HG03280 (cell line): ENCODE data around the gene CLEC2L.

Source experiments
- ATAC-seq: cut with Tn5 transposase; IDR thresholded peaks from one replicate; pipeline ENCODE4 v1.9.1; 2021; ENCODE audit warnings: mild to moderate bottlenecking, moderate library complexity; ENCODE audit not compliant: unreplicated experiment

CLEC2L gene

DNA sequence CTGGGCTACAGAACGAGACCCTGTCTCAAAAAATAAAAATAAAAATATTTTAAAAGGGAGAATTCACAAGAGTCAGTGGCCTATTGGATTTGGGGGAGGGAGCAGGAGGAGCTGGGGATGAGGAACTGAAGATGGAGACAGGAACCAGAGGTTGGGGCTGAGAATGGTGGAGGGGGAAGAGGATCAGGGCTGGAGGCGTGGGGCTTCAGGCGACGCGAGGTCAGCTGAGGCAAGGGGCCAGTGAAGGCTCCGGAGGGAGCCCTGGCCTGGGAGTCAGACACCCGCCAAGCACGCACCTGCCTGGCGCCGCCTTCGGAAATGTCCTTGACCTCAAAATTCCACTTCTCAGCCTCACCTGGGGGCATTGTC, 671 bp upstream of the CLEC2L start:
- ATAC-seq, result no peak

DNA sequence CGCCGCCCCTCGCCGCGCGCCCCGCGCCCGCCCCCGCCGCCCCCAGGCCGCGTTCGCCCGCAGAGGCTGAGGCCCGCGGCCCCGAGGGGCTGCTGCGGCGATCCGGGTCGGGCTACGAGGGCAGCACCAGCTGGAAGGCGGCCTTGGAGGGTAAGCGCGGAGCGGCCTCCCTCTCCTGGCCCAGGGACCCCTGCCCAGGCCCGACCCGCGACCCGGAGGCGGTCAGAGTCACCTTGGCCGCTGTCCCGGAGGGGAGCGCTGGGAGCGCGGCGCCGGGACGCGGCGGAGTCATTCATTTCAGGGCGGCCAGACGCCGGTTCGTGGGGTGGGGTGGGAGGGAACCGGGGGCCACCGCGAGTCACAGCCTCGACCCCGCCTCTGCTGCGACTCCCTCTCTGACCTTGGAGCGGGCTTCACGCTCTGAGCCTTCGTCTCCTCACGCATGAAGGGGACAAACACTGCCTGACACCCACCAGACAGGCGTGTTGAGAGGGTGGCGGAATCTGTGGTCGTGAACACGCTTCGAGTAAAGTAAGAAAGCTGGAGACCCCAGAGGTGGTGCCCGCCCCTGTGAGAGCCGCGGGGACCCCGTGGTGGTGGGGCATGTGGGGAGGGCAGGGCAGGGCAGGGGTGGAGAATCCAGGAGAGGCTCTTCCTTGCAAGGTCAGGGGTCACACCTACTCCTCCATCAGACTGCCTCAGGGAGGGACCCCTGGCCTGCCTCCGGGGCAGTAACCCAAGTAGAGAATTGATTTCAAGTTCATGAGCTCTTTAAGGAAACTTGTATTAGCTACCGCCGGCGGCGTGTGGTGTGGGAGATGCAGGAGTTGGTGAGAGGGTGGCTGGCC, 707 bp downstream of the CLEC2L start:
- ATAC-seq, result no peak

DNA sequence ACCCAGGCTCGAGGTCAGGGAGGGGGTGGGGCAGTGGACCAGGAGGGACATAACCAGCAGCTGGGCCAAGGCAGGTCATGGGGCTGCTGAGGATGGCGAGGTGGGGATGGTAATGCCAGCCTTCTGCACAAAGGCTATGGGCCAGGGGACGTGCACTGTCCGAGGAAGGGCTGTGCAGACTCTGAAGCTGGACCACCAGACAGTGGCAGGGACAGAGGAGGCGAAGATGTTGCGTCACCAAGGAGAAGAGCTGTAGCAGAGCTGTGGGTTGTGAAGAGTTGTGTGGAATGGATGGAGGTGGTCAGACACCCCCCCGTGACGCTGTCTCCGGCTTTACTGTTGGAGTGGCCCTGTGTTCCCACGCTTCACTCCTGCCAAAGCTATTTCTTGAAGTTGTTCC, 1.8 kb downstream of the CLEC2L start:
- no peak for ATAC-seq

DNA sequence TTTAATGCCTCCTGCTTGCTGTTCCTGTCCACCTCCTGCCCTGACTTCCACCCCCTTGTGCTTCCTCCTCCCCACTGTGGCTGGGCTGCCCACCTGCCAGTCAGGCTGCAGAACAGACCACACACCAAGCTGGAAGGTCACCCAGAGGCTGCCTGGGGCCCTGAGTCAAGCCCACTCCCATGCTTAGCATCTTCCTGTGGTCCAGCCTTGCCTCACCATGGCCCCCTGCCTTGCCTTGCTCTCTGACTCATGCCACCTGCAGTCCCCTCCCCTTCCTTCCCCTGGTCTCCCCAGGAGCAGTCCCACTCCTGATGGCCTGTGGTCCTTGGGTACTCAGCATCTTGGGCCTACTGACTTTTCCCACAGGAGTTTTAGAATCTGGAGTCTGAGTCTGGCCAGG, 2.3 kb downstream of the CLEC2L start:
- no peak for ATAC-seq

DNA sequence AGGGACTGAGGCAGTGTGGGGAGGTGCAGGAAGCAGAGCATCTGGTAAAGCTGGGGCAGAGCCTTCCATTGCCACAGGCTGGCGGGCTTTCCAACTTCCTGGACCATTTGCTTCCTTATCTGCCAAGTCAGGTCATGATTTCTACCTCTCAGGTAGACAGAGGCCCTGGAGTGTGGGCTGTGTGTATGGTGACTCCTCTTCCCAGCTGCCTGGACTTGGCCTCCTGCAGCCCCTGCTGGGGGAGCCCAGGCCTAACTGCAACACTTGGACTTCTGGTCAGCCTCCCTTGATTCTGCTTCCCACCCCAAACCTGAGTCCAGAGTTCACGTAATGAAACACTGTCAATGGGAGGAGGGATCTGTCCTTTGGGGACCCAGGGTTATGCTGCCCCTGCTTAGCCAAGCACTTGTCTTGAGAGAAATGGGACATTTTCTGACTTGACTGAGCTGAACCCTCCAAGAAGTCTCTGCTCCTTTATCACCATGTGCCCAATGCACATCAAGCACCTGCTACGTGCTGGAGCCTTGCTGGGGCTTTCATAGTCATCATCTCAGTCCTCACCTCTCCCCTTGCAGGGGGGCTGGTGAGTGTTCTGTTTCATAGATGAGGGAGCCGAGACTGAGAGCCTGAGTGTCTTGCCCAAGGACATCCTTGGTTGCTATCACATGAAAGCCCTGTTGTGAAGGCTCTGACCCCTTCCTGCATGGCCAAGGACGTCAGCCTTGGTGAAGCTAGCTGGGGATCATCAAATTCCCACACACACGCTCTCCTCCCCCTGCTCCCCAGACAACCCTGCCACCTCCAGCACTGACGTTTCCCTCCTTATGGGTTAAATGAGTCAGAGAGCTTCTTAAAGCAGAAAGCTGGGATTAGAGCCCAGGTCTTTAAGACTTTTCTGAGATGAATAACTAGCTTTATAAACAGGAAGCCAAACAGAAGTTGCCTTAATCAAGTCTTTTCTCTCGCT, 3.4 kb downstream of the CLEC2L start:
- no peak for ATAC-seq

DNA sequence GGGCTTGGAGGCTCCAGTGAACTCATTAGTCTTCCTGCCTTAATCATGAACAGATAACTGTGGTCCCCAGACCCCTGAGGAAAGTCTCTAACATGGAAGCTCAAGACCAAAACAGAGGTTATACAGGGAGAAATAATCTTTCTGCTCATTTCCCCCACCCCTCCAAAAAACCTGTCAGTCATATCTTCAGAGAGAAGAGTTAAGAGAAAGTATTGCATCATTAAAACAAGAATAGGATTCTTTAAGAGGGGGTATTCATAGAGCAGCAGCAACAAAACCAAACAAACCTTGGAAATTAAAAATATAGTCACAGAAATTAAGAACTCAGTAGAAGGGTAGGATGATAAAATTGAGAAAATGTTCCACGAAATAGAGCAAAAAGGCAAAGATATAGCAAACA, 7.6 kb downstream of the CLEC2L start:
- ATAC-seq, result no peak

DNA sequence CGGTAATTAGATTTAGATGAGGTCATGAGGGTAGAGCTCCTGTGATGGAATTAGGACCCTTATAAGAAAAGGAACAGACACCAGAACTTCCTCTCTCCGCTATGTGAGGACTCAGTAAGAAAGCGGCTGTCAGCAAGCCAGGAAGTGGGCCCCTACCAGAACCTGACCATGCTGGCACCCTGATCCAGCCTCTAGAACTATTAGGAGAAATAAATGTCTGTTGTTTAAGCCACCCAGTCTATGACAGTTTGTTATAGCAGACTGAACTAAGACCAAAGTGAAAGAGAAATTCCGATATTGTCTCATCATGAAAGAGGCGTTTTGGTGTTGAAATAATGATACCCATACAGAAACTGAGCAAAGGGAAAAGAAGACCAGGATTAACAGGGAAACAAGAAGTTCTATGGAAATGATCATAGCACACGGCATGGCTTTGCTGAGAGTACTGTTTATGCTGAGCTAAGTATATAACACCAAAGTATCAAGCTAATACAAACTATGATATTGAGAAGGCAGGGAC, 9.2 kb downstream of the CLEC2L start:
- ATAC-seq, result no peak

DNA sequence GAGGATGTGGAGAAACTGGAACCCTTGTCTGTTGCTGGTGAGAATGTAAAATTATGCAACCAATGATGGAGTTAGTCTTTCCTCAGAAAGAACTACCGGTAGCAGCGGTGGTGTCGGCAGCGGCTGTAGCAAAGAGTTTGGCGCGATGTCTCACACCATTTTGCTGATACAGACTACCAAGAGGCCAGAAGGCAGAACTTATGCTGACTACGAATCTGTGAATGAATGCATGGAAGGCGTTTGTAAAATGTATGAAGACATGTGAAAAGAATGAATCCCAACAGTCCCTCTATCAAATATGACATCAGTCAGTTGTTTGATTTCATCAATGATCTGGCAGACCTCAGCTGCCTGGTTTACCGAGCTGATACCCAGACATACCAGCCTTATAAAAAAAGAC, 10.6 kb downstream of the CLEC2L start:
- ATAC-seq, result no peak

DNA sequence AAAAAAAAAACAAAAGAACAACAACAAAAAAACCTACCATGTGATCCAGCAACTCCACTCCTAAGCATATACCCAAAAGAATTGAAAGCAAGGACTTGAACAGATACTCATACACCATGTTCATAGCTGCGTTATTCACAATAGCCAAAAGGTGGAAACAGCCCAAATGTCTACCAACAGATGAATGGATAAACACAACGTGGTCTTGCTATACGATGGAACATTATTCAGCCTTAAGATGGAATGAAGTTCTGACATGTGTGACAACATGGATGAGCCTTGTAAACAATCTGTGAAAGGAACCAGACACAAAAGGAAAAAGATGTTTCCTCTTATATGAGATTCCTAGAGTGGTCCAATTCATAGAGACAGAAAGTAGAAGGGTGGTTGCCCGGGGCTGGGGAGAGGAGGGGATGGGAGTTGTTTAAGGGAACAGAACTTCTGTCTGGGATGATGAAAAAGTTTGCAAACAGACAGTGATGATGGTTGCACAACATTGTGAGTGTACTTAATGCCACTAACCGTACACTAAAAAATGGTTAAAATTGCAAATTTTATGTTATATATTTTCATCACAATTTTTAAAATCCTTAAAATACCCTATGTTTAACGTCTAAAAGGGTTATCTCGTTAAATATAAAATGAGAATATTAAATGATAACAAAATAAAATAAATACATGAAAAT, 11.6 kb downstream of the CLEC2L start:
- no peak for ATAC-seq

DNA sequence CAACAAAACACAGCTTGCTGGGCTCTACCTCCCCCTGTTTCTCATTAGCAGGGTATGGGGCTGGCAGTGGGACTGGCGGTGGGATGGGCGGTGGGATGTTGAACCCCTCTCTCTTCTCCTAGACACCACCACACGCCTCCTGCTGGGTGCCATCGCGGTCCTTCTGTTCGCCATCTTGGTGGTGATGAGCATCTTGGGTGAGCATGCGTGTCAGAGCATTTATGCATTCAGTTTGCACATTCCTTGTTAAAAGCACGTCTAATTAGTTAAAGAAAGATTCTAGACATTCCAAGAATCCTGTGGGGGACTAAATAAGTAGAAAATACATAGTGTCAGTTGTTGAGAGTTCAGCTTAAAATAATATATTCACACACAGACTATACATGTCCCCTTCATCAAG, 12.7 kb downstream of the CLEC2L start:
- no peak for ATAC-seq

DNA sequence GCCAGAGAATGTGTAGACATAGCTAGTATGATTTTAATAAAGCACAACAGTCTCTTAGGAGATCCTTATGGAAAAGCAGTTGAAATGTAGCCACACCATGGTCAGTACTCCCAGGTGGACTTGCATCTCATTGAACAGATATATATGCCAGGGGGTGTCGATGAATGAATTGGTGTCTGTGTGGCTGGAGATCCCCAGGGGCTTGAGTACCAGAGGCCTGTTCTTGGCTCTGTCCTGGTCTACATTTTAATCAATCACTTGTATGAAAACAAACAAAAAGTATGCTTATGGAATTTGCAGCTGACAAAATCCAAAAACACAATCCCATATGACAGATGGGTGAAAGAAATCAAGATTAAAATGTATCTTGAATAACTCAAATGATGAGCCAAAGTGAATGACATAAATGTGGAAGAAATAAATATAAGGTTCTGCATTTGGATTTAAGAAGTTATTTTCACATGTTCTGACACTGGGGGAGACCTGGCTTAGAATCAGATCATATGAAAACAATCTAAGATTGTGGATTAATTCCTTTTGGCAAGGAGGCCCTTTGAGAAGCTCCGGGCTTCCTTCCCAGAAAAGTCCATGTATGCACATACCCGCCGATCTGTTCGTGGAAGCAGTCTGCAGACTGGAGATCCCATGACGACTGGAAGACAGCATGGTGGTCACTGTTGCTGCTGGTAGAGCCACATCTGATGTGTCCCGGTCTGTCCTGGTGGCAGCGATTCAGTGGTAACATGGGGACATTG, 15.6 kb downstream of the CLEC2L start:
- ATAC-seq, result no peak

DNA sequence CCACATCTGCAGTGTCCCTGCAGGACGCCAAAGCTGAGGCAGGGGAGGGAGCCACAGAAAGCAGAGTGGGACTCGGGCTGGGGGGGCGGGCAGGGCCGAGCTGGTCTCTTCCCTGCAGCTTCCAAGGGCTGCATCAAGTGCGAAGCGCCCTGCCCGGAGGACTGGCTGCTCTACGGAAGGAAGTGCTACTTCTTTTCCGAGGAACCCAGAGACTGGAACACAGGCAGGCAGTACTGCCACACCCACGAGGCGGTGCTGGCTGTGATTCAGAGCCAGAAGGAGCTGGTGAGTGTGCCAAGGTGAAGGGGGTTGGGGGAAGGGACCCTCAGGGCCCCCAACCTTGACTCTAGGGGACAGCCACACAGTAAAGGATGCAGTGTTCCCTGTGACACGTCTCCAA, 16.7 kb downstream of the CLEC2L start:
- no peak for ATAC-seq

DNA sequence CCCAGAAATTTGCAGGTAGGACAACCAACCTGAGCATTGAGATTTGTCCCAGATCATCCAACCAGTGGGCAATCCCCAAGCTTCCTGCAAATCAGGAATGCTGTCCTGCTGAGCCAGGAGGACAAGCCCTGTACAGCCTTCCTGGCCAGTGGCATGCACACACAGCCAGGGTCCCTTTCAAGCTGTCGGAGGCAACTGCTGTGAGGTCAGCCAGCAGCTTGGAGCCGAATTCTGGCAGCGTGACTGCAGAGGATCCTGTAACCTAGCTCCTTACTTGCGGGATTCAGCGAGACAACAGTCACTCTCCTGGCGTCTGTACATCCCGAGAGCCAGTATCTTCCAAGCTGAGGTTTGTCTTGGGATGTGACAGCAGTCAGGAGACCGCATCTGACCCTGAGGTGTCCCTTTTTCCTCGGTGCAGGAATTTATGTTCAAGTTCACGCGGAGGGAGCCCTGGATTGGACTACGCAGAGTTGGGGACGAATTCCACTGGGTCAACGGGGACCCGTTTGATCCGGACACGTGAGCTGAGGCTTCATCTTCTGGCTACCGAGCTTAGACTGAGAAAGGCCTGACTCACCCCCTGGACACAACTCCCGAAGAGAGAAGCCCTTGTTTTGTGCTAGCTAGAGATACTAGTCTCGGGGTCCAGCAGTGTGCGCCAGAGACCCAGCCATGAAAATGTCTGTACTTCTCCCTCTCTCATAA, 18.3 kb downstream of the CLEC2L start:
- no peak for ATAC-seq

DNA sequence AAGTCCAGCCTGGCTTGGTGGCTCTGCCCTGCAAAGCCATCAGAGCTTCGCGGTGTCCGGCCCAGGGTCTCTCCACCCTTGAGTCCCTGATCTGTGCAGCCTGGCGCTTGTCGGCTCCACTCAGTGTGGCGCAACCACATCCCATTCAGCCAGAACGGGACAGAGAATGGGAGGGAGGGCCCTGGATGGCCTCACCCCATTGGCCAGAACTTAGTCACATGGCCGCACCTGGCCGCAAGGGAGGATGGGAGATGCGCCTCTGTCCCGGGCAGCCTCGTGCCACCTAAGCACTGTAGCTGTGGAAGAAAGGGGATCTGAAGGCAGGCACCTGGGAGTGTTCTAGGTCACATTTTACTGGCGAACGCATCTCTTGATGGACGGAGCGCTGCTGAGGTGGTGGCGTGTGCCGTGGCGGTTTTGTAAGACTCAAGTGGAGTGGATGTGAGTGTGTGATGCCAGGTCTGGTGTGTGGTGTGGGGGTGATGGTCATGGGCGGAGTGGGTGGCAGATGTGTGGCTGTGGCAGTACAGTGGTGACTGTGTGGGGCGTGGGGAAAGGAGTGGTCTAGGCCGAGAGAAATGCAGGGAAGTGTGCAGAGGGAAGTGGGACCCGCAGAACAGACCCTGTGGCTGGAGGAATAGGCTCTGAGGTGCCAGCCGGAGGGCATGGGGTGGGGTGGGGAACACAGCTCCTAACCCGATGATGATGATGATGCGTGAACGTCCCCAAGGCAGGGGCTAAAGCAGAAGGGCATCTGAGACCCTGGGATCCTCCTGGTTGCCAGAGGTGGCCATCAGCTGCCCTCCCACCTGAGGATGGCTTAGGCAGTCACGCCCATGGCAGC, 19.0 kb downstream of the CLEC2L start:
- ATAC-seq, result no peak

DNA sequence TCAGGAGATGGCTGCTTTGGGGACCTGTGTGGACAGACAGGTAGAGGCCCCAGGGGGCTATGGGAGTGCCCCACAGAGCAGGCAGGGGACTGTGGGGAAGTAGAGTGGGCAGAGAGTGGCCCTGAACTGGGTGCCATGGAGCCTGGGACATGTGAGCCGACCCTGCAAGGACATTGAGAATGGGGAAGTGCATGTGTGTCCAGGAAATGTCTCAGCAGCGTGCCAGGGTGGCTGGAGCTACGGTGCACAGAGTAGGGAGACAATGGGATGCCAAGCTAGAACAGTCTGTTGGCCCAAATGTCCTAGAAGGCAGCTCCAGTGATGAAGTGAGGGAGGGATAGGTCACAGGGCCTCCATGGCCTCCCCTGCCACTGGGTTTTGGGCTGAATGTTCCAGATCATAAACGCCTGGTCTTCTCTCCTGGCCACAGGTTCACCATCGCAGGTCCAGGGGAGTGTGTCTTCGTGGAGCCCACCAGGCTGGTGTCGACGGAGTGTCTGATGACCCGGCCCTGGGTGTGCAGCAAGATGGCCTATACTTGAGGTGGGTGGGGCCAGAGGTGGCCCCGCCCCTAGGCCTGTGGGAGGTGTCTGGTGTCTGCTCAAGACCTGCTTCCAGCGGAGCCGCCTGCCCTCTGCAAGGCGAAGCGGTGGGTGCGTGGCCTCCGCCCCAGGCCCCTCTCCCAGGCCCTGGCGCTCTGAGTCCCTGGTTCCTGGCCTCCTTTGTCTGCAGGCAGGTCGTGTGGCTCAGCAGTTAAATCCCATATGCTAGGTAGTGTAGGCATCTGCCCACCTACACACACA, 20.5 kb downstream of the CLEC2L start:
- no peak for ATAC-seq

DNA sequence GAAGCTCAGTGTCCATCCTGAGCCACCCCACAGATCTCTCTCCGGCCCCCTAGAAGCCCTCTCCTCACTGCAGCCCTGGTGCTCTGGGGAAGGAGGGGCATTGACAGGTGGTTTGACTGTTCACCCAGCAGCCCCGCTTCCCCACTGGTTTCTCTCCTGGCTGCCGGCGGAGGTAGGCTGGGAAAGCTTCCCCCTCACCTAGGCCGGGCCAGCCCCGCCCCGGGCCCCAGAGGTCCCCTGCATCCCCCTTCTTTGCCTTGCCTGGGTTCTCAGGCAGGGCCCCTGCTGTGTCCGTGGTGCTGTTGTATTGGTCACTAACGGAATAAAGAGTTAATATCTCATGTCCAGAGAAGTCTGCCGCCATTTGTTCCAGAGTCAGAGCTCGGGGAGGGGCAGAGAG, 21.2 kb downstream of the CLEC2L start:
- ATAC-seq, result no peak

DNA sequence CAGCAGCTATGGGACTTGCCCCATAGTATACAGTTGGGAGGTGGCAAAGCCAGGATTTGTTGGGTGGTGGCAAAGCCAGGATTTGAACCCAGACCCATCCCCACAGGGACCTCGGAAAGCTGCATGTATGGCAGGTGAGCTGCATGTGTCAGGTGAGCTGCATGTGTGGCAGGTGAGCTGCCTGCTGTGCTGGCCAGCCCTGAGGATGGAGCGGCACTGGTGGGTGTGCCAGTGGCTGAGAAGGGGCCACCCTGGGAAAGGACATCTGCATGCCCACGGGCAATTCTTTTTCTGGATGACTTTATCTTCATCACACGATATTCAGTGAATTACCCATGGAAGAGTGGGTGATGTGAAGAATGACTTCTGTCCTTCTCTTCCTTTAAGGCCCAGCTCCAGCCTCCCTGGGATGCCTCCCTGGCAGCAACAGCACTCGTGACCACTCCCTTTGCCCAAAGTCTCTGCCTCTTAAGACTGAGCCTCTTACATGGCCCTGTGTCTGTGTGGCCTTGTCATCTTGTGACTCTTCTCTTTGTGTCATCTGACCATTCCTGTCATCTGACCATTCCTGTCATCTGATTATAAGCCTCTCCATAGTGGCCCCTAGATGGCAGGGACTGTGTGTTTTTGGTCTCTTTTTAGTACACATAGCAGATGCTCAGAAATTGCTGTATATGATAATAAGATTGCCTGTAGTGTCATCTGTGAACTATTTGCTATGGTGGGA, 25.0 kb downstream of the CLEC2L start:
- no peak for ATAC-seq
